ENCODE measurements around the gene ADH4.

ADH4 gene

GRCh38 chr4:99179626-99180025, 35.5 kb upstream of the ADH4 start:
- no peak overlapping the region for H3K27ac ChIP-seq
- no peaks in the 10 kb centered on the region for H3K9me3 ChIP-seq
- H3K36me3 ChIP-seq: no peaks in the 10 kb centered on the region
- H3K4me1 ChIP-seq (ENCODE audit: control insufficient read depth in 1 of 2, insufficient read depth in 1 of 2, low read depth in 1 of 2, low read length in 1 of 2): no peaks in the 10 kb centered on the region
- H3K27me3 ChIP-seq: no peaks in the 10 kb centered on the region
- no peak for TF ChIP-seq CTCF (IDR thresholded peaks at IDR 0.05)
- no peak overlapping the region for H3K4me3 ChIP-seq (ENCODE audit: low read depth in 1 of 2, low read length in 1 of 2)

DNA sequence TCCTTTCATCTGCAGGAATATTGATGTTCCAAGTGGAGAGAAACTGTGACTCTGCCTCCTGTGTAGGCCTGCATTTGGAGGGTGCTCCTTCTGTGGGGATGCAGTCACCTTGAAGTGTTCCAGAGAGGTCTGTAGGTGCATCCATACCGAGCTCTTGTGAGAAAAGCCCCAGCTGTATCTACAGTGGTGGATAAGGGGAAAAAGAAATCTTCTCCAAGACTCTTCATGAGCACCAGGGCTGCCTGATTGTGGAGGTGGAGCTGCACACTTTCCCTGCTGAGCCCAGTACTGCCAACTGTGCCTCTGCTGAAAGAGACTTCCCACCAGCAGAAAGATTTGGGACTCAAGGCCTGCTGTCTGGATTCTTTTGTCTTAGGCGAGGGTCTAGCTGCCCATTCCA, 35.1 kb upstream of the ADH4 start:
- TF ChIP-seq CTCF (IDR thresholded peaks at IDR 0.05): no peak
- no peak overlapping the region for H3K27ac ChIP-seq

GRCh38 chr4:99166544-99166943, 22.4 kb upstream of the ADH4 start:
- H3K4me3 ChIP-seq (ENCODE audit: low read depth in 1 of 2, low read length in 1 of 2): no peak overlapping the region
- no peaks in the 10 kb centered on the region for H3K27me3 ChIP-seq
- H3K4me1 ChIP-seq (ENCODE audit: control insufficient read depth in 1 of 2, insufficient read depth in 1 of 2, low read depth in 1 of 2, low read length in 1 of 2): no peaks in the 10 kb centered on the region
- no peak overlapping the region for H3K27ac ChIP-seq
- no peaks in the 10 kb centered on the region for H3K36me3 ChIP-seq
- H3K9me3 ChIP-seq: no peaks in the 10 kb centered on the region
- TF ChIP-seq CTCF (IDR thresholded peaks at IDR 0.05): no peak

More for the DNA sequence above, 35.1 kb upstream of the ADH4 start:
- Histone ChIP-seq H3K36me3 (no peaks in the 10 kb centered on the region), H3K4me1 (ENCODE audit: control insufficient read depth in 1 of 2, insufficient read depth in 1 of 2, low read depth in 1 of 2, low read length in 1 of 2) (no peaks in the 10 kb centered on the region), H3K9me3 (no peaks in the 10 kb centered on the region), H3K27me3 (no peaks in the 10 kb centered on the region), H3K4me3 (ENCODE audit: low read depth in 1 of 2, low read length in 1 of 2) (no peak overlapping the region)

DNA sequence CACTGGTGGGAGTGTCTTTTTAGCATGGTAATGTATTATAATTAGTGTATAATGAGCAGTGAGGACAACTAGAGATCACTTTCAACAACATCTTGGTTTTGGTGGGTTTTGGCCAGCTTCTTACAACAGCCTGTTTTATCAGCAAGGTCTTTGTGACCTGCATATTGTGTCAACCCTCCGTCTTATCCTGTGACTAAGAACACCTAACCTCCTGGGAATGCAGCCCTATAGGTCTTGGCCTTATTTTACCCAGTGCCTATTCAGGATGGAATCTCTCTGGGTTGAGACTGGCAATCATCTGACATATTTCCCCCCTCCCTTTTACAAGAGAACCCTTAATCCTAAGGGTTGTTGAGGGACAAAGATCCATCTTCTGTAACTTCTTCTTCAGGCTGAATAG, 21.9 kb upstream of the ADH4 start:
- no peak for TF ChIP-seq CTCF (IDR thresholded peaks at IDR 0.05)
- Histone ChIP-seq H3K4me1 (ENCODE audit: control insufficient read depth in 1 of 2, insufficient read depth in 1 of 2, low read depth in 1 of 2, low read length in 1 of 2) (no peaks in the 10 kb centered on the region), H3K36me3 (no peaks in the 10 kb centered on the region), H3K4me3 (ENCODE audit: low read depth in 1 of 2, low read length in 1 of 2) (no peak overlapping the region), H3K27ac (no peak overlapping the region), H3K9me3 (no peaks in the 10 kb centered on the region), H3K27me3 (no peaks in the 10 kb centered on the region)

DNA sequence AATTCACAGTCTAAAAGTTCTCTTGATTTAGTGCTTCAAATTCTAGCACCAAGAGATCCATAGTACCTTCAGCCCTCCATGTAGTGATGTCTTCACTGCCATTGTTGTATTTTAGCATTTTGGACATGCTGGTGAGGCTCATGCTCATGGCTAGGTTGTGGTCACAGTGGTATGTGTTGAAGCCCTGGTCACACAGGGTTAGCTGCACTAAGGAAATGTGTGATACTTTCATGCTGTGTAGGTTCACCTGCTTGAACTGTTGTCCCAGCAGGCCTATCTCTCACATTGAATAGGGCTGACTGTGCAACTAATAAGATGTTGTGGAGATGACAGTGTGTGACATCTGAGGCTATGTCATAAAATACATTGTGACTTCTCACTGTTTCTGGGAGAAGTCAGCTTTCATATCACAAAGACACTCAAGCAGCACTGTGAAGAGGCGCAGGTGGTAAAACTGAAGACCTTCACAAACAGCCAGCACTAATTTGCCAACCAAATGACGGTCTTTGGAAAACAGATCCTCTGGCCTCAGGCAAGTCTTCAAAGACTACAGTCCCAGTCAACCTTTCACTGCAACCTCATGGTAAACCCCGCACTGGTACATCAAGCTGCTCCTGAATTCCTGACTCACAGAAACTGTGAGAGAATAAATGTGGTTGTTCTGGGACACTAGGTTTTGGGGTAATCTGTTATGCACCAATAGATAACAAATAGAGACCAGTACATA, 17.4 kb upstream of the ADH4 start:
- no peak overlapping the region for H3K4me3 ChIP-seq (ENCODE audit: low read depth in 1 of 2, low read length in 1 of 2)
- H3K9me3 ChIP-seq: no peaks in the 10 kb centered on the region
- no peaks in the 10 kb centered on the region for H3K4me1 ChIP-seq (ENCODE audit: control insufficient read depth in 1 of 2, insufficient read depth in 1 of 2, low read depth in 1 of 2, low read length in 1 of 2)
- H3K27ac ChIP-seq: no peak overlapping the region
- TF ChIP-seq CTCF (IDR thresholded peaks at IDR 0.05): no peak
- H3K27me3 ChIP-seq: no peaks in the 10 kb centered on the region
- H3K36me3 ChIP-seq: no peaks in the 10 kb centered on the region

Data from neutrophil (primary cell).